GM21447 (cell line): Measurements from ENCODE around the gene ACMSD.
"Not testable (repeated sequence)": the region's sequence is repeated elsewhere in the genome, so short reads cannot be mapped to it uniquely, and the experiment has no call there.

Source experiments
- ATAC-seq: cut with Tn5 transposase; IDR thresholded peaks from one replicate; pipeline ENCODE4 v1.9.1; 2021; ENCODE audit not compliant: unreplicated experiment

ACMSD gene

DNA sequence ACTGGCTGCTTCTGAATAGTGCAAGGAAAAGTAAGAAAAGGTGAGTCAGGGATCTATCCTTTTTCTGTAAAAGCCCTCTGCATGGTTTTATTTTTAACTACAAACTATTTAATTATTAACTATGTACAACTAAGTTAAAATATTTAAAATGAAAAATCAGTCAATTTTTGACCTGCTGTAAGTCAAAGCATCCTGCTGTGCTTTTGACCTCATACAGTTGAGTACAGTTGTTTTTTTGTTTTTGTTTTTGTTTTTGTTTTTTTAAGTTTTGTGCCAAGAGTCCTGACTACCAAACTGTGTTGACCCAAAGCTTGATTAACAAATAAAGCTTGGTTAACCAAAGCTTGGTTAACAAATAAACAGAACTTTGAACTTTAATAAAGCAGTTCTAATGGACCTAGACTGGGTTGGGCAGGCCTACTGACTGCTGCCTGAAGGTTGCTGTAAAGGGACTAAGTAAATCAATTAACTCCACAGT is at the start of gene ACMSD:
Gene ACMSD, plus strand, starts transcription at position 474 of the 478 bp plus-strand sequence. CDS start 67 bp downstream, outside the sequence.
- ATAC-seq = no peak

- ATAC-seq = no peak
These were observed 47.9 kb upstream of the ACMSD start for GRCh38 chr2:134790487-134790886.

GRCh38 chr2:134791616-134792015 is 46.8 kb upstream of the ACMSD start:
- no peak for ATAC-seq

DNA sequence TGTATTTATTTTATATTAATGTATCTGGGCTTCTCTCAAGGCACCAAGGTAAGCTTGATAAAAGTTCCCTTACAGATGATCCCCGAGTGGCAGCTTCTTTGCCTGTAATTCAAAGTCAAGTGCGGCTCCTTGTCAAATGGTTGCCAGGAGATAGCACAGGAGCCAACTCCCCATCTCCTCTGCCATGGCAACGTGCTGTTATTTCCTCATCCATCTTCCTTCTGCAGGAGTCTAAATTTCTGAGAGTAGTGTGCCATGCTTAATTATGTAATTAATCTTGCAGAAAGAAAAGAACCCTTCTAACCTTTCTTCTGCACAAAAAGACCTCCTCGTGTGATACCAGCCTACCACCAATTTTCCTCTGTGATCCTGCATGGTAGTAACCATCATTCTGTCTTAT is 46.2 kb upstream of the ACMSD start:
- ATAC-seq = no peak

GRCh38 chr2:134795765-134796164 is 42.7 kb upstream of the ACMSD start:
- ATAC-seq = no peak

DNA sequence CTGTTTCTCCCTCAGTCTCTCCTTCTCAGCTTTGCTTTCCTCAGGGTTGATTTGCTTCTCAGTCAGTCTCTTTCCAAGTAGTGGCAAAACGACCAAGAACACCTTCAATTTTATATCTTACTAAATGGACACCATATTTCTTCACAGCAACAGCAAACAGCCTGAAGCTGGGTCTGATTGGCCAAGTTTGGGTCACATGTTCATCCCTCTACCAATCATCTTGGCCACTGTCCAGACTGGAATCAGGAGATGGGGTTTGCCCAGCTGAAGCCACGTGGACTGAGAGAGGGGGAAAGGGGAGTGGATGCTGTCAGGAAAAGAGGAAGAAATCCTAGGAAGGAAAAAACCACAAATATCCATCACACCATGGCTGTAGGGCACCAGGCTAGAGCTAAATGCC is 42.0 kb upstream of the ACMSD start:
- ATAC-seq = no peak

DNA sequence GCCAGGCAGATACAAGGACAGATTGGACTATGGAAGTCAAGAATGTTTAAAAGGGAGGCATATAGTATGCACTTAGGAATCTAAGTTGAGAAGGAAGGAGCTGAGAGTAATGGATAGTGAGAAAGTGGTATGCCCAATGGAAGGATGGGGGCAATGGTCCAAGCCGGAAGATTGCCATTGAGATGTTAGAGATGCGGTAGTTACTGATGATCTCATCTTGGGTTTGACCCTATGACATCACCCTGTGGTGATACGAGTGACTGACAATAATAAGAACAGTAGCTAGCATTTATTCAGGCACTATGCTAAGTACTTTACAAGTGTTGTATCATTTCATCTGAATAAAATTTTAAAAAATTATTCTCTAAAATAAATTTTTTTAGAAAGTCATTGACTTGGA is 38.5 kb upstream of the ACMSD start:
- no peak for ATAC-seq

GRCh38 chr2:134800341-134800740 is 38.1 kb upstream of the ACMSD start:
- no peak for ATAC-seq

DNA sequence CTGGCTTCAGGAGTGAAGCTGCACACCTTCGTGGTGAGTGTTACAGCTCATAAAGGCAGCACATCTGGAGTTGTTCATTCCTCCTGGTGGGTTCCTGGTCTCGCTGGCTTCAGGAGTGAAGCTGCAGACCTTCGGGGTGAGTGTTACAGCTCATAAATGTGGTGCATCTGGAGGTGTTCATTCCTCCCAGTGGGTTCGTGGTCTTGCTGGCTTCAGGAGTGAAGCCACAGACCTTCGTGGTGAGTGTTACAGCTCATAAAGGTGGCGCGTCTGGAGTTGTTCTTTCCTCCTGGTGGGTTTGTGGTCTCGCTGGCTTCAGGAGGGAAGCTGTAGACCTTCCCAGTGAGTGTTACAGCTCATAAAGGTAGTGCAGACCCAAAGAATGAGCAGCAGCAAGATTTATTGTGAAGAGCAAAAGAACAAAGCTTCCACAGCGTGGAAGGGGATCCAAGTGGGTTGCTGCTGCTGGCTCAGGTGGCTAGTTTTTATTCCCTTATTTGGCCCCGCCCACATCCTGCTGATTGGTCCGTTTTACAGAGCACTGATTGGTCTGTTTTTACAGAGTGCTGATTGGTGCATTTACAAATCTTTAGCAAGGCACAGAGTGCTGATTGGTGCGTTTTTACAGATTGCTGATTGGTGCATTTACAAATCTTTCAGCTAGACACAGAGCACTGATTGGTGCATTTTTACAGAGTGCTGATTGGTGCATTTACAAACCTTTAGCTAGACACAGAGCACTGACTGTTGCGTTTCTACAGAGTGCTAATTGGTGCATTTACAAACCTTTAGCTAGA is 34.6 kb upstream of the ACMSD start:
- ATAC-seq = not testable (repeated sequence)

DNA sequence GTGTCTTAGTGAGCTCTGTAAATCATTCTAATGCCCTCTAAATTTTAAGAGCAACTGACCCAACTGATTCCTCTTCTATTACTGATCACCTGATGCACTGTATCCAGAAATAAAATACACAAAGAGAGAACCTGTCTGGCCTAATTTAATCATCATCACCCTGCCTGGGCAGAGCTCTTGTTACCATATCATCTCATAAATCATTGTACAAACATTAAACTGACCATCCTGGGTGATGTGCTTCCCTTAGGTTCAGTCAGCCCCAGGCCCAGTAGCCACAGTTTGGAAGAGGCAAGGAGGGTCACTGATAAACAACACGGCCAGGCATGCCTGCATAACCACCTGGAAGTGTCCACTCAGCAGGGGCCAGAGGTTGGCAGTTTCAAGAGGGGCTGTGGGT is 22.7 kb upstream of the ACMSD start:
- no peak for ATAC-seq

DNA sequence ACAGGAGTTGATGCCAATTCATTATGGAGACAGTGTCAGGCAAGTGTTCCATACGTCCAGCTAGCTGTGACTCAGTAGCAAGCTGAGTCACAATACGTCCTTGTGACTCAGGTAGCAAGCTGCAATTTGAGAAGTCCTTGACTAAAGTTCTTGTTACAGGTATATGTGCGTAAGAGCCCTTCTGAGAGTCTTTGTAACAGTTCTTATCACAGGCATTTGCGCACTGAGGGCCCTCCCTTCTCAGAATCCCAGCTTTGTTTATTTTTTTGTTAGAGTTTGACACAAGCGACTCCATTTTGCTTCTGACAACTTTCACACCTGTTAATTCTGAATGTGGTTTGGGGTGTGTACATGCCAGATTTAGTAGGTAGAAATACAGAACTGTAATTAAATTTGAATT is 20.1 kb upstream of the ACMSD start:
- no peak for ATAC-seq

GRCh38 chr2:134819334-134819733 is 19.1 kb upstream of the ACMSD start:
- ATAC-seq = no peak

DNA sequence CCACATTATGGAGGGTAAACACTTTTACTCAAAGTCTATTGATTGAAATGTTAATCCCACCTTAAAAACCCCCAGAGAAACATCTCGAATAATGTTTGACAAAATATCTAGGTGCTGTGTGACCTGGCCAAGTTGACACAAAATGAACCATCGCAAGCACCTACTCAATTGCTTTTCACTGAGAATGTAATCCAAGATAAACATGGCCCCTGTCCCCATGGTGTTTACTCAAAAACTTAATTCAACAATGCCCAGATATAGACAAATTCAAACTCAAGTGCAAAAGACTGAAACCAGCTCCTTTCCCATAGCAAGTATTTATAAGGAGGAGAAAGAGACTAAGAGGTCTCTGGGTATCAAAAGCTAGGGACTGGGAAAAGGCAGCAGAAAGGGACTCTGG is 15.0 kb upstream of the ACMSD start:
- no peak for ATAC-seq

DNA sequence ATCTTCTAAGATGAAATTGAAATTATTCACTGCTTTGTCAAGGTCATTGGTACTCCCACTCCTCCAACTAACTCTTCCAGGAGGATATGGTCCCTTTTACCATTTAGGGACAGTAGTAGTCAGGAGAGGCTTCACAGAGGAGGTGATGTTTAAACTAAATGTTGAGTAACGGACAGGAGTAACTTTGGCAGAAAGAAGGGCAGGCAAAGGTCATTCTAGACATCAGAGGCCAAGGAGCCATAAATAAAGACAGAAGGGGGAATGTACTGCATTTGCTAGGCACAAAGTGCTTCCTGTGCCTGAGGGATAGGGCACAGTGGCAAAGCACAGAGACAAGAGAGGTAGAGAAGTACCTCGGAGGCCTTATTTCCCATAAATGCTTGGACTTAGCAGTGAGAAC is 14.6 kb upstream of the ACMSD start:
- ATAC-seq = no peak

DNA sequence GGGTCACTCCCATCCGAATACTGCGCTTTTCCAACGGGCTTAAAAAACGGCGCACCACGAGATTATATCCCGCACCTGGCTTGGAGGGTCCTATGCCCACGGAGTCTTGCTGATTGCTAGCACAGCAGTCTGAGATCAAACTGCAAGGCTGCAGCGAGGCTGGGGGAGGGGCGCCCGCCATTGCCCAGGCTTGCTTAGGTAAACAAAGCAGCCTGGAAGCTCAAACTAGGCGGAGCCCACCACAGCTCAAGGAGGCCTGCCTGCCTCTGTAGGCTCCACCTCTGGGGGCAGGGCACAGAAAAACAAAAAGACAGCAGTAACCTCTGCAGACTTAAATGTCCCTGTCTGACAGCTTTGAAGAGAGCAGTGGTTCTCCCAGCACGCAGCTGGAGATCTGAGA is 12.7 kb upstream of the ACMSD start:
- ATAC-seq = not testable (repeated sequence)

- ATAC-seq = no peak
These were observed 2.9 kb upstream of the ACMSD start for GRCh38 chr2:134835471-134835870.

- ATAC-seq = no peak
These were observed 1.4 kb upstream of the ACMSD start for GRCh38 chr2:134836986-134837385.

GRCh38 chr2:134839649-134840048 is 1.2 kb downstream of the ACMSD start:
- ATAC-seq = no peak

DNA sequence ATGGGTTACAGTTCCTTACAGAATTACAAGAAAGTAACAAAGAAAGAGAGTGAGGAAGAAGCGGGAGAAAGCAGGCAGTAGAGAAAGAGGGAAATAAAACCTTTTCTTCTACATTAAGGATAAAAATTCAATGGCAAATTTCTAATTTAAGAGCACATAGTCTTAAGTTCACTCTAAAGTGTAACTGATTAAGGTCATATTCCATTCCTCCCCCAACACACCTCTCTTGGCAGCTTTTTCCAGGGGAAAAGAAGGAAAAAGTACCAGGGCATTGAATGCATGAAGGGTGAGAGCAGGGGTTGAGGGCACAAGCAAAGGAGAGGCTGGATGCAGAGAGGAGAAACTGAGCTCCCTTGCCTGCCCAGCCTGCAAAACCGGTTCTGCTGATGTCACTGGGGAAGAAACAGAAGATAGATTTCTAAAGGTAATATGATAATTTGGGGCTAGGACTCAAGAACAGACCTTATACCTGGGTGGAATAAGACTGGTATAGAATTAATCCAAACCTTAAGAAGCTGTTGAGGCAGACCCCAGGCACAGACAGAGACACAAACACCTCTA is 4.6 kb downstream of the ACMSD start:
- no peak for ATAC-seq

DNA sequence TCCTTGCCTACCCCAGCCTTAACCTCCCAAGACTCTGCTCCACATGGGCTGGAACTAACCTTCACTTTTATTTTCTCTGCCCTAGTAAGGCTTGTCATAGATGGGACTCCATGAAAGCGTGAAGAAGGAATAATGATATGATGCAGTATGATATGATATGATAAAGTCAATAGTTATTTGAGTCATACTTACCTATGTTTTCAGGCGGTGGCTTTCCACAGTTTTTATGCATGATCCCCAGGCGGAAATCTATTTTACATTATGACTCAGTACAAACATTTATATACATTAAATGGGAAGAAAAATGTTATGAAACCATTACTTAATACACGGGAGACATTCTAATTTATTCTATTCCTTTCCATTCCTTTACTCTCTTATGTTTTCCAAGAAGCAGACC is 5.6 kb downstream of the ACMSD start:
- no peak for ATAC-seq

DNA sequence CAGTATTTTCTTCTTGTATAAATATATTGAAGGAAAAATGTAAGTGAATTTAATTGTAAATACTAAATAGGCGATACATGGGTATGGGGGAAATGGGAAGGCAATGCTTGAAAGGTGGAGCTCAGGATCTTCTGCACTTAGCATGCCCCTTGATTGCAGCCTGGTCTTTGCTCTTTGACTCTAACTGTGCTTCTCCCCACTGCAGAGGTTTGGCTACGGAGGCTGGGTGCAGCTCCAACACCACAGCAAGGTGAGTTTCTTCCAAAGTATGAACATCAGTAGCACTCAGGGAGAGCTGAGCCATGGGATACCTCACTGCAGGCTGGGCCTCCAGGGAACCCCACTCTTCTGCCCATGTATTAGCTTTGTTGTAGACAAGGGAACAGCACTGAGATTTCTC is 6.6 kb downstream of the ACMSD start:
- ATAC-seq = no peak

GRCh38 chr2:134845719-134846118 is 7.3 kb downstream of the ACMSD start:
- no peak for ATAC-seq

- ATAC-seq = no peak
These were observed 7.8 kb downstream of the ACMSD start for GRCh38 chr2:134846213-134846612.
